Endodermal cell (in vitro differentiated cells): ENCODE data around the gene LPCAT4. TPM values are rescaled to one million over a fixed set of nuclear protein-coding genes. Genes with fewer than 3 reads are reported as not detected.

Experiments used
- DNase-seq: peaks from one replicate; pipeline ENCODE4 v3.0.0-alpha.2; 2017
- H3K27ac ChIP-seq: 2 replicates; pipeline ENCODE4 v1.5.1; 2013; ENCODE audit warnings: mild to moderate bottlenecking, low read depth, low read length, moderate library complexity
- H3K27me3 ChIP-seq: 2 replicates; pipeline ENCODE4 v1.6.1; 2013; ENCODE audit warnings: mild to moderate bottlenecking, low read length, moderate library complexity; ENCODE audit not compliant: insufficient read depth, control insufficient read depth, poor library complexity, severe bottlenecking
- H3K36me3 ChIP-seq: 2 replicates; pipeline ENCODE4 v1.7.0; 2013; ENCODE audit warnings: mild to moderate bottlenecking, low read length, moderate library complexity; ENCODE audit not compliant: control insufficient read depth, insufficient read depth
- H3K4me1 ChIP-seq: one replicate; pipeline ENCODE4 v1.7.0; 2013; ENCODE audit warnings: low read length; ENCODE audit not compliant: control insufficient read depth, insufficient read depth
- H3K4me3 ChIP-seq: 2 replicates; pipeline ENCODE4 v1.5.1; 2013; ENCODE audit warnings: mild to moderate bottlenecking, low read length, moderate library complexity
- H3K9ac ChIP-seq: 2 replicates; pipeline ENCODE4 v1.6.1; 2013; ENCODE audit warnings: mild to moderate bottlenecking, low read length, moderate library complexity; ENCODE audit not compliant: poor library complexity, severe bottlenecking; ENCODE audit errors: extremely low read depth
- H3K9me3 ChIP-seq: 2 replicates; pipeline ENCODE4 v1.6.1; 2013; ENCODE audit warnings: mild to moderate bottlenecking, low read length, moderate library complexity; ENCODE audit not compliant: control insufficient read depth
- H3K27ac Mint-ChIP-seq: 2 replicates; pipeline ENCODE4 v1.8.0; 2020; ENCODE audit warnings: mixed read lengths
- H3K27me3 Mint-ChIP-seq: 2 replicates; pipeline ENCODE4 v1.8.0; 2021; ENCODE audit warnings: mild to moderate bottlenecking, mixed read lengths; ENCODE audit not compliant: insufficient read depth
- H3K36me3 Mint-ChIP-seq: 2 replicates; pipeline ENCODE4 v1.8.0; 2020; ENCODE audit warnings: low read depth, mixed read lengths
- H3K4me1 Mint-ChIP-seq: 2 replicates; pipeline ENCODE4 v1.8.0; 2020; ENCODE audit warnings: mixed read lengths
- H3K4me3 Mint-ChIP-seq: 2 replicates; pipeline ENCODE4 v1.8.0; 2020; ENCODE audit warnings: mild to moderate bottlenecking, moderate library complexity, mixed read lengths
- H3K9me3 Mint-ChIP-seq: 2 replicates; pipeline ENCODE4 v1.8.0; 2020; ENCODE audit warnings: mild to moderate bottlenecking, mixed read lengths
- WGBS, 2 experiments: methylation state at CpG; one replicate each; pipeline versions ENCODE4 v1.1.5 to v1.1.7; 2013; ENCODE audit warnings: missing lambda C conversion rate in 2 of 2, mixed read lengths in 1 of 2; ENCODE audit not compliant: insufficient coverage in 1 of 2, insufficient read length in 1 of 2; 5-methylcytosine and 5-hydroxymethylcytosine counted together
- total RNA-seq, 2 donors: library from RNA; stranded (reverse); fragmentation: NEBNext Ultra II Directional in 1 of 2; extraction: Animal tissue kit (Norgen Biotek cat#: 25700) in 1 of 2; gene quantifications; 2 replicates in 1 of 2; 3 replicates in 1 of 2; pipeline ENCODE4 v1.2.1, GENCODE V29; 2021
- TF ChIP-seq, protein P1 (sequence below): fragments of 200-600 bp; sonication (generic); conservative IDR thresholded peaks from 2 replicates; pipeline ENCODE4 v1.5.0; 2021; ENCODE audit warnings: antibody characterized with exemption, mild to moderate bottlenecking

The LPCAT4 gene
- total RNA-seq, 2 donors from 2014 or later = 64.7 to 65.6 TPM

DNA sequence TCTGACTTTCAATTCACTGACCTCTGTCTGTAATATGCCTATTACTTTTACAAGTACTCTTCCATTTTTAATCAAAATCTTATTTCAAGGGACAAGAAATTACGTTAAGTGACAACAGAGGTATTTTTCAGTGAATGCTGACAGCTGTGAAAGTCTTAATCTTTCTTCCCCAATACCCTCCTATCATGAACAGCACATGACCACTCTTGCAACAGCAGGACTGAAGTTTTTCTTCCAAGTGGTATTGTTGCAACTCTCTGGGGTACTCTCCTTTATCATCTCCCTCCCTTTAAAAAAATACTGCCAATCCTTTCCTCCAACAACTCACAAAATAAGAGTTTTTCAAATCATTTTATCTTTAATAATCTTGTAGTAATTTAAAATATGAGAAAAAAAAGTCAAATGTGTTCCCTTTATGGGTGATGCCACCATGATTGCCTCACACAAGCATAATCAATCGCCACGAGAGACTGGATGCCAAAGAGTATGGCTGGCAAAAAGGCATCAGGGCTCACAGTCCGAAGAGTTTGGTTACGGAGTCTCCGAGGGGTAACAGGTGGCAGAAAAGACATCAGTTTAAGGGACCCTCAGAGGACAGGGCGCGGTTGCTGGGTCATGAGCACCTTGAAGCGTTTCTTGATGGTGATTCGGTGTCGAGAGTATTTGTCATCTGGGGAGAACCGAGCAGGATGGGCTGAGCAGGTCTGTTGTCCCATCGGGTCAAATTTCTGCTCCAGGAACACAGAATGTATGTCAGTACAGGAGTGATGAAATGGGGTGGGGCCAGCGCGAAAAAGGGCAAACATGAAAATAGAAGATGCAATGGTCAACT is 25.4 kb downstream of the LPCAT4 start:
- peaks cover 28% of the 10 kb centered on the region for H3K36me3 Mint-ChIP-seq
- H3K36me3 ChIP-seq = peaks cover 30% of the 10 kb centered on the region
- no peaks in the 10 kb centered on the region for H3K27me3 ChIP-seq
- no peak for DNase-seq
- H3K4me3 ChIP-seq = peak overlapping the region; percentile 99
- H3K4me3 Mint-ChIP-seq = no peak overlapping the region
- peak overlapping the region; percentile 81 for H3K27ac Mint-ChIP-seq
- WGBS, 2 experiments = 96 to 98% methylated on average over 14 to 15 of the region's 15 CpGs
- no peaks in the 10 kb centered on the region for H3K9me3 ChIP-seq
- peaks cover 3% of the 10 kb centered on the region for H3K27me3 Mint-ChIP-seq
- no peak overlapping the region for H3K9ac ChIP-seq
- peaks cover 14% of the 10 kb centered on the region for H3K4me1 Mint-ChIP-seq
- H3K27ac ChIP-seq = no peak overlapping the region
- no peaks in the 10 kb centered on the region for H3K9me3 Mint-ChIP-seq
- TF ChIP-seq, protein P1, sequence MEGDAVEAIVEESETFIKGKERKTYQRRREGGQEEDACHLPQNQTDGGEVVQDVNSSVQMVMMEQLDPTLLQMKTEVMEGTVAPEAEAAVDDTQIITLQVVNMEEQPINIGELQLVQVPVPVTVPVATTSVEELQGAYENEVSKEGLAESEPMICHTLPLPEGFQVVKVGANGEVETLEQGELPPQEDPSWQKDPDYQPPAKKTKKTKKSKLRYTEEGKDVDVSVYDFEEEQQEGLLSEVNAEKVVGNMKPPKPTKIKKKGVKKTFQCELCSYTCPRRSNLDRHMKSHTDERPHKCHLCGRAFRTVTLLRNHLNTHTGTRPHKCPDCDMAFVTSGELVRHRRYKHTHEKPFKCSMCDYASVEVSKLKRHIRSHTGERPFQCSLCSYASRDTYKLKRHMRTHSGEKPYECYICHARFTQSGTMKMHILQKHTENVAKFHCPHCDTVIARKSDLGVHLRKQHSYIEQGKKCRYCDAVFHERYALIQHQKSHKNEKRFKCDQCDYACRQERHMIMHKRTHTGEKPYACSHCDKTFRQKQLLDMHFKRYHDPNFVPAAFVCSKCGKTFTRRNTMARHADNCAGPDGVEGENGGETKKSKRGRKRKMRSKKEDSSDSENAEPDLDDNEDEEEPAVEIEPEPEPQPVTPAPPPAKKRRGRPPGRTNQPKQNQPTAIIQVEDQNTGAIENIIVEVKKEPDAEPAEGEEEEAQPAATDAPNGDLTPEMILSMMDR = no peak
- H3K4me1 ChIP-seq = peaks cover 2% of the 10 kb centered on the region

DNA sequence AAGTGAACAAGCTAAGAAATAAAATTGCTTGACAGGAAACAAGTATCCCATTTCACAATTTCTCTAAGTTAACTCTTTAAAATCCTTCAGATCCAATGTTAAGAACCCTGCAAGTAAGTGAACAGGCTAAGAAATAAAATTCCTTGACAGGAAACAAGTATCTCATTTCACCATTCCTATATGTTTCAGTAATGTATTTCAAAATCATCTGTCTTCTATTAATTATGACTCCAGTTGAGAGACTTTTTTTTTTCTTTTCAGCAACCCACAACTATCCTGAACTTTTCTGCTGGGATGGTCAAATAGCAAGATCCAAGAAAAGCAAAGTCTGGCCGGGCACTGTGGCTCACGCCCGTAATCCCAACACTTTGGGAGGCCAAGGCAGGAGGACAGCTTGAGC is 27.1 kb downstream of the LPCAT4 start:
- H3K27ac Mint-ChIP-seq = no peak overlapping the region
- WGBS, 2 experiments = 96 to 100% methylated on average over 3 of the region's 3 CpGs
- H3K4me1 Mint-ChIP-seq = peaks cover 10% of the 10 kb centered on the region
- TF ChIP-seq, protein P1 = no peak
- H3K27ac ChIP-seq = no peak overlapping the region
- peaks cover 2% of the 10 kb centered on the region for H3K4me1 ChIP-seq
- H3K36me3 ChIP-seq = peaks cover 30% of the 10 kb centered on the region
- no peak for DNase-seq
- H3K27me3 ChIP-seq = no peaks in the 10 kb centered on the region
- H3K9me3 Mint-ChIP-seq = no peaks in the 10 kb centered on the region
- no peaks in the 10 kb centered on the region for H3K9me3 ChIP-seq
- peaks cover 4% of the 10 kb centered on the region for H3K27me3 Mint-ChIP-seq
- H3K4me3 Mint-ChIP-seq = no peak overlapping the region
- H3K9ac ChIP-seq = no peak overlapping the region
- peaks cover 28% of the 10 kb centered on the region for H3K36me3 Mint-ChIP-seq
- no peak overlapping the region for H3K4me3 ChIP-seq

DNA sequence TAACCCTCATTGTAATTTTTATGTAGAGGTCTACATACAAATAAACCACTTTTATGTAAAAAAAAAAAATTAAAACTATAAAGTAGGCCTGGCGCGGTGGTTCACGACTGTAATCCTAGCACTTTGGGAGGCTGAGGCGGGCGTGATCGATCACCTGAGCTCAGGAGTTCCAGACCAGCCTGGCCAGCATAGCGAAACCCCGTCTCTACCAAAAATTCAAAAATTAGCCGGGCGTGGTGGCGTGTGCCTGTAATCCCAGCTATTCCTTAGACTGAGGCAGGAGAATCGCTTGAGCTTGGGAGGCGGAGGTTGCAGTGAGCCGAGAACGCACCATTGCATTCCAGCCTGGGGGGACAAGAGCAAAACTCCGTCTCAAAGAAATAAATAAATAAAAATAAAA is 28.6 kb downstream of the LPCAT4 start:
- 65 to 75% methylated on average over 10 to 16 of the region's 16 CpGs for WGBS, 2 experiments
- peaks cover 30% of the 10 kb centered on the region for H3K36me3 ChIP-seq
- H3K4me1 ChIP-seq = peaks cover 2% of the 10 kb centered on the region
- no peak overlapping the region for H3K27ac ChIP-seq
- peaks cover 28% of the 10 kb centered on the region for H3K36me3 Mint-ChIP-seq
- no peaks in the 10 kb centered on the region for H3K9me3 Mint-ChIP-seq
- H3K4me3 Mint-ChIP-seq = peak overlapping the region; percentile 72
- peak overlapping the region; percentile 94 for H3K4me3 ChIP-seq
- peaks cover 10% of the 10 kb centered on the region for H3K4me1 Mint-ChIP-seq
- H3K27me3 ChIP-seq = no peaks in the 10 kb centered on the region
- TF ChIP-seq, protein P1 = no peak
- peak overlapping the region; percentile 75 for H3K27ac Mint-ChIP-seq
- peaks cover 4% of the 10 kb centered on the region for H3K27me3 Mint-ChIP-seq
- no peaks in the 10 kb centered on the region for H3K9me3 ChIP-seq
- DNase-seq = no peak
- H3K9ac ChIP-seq = peak overlapping the region; percentile 69
